SH-SY5Y (cell line): ENCODE data around the gene TANC1.

Experiments used
- GATA2 ChIP-seq: IDR thresholded peaks from 2 replicates; pipeline ENCODE4 v1.6.1; 2011; ENCODE audit warnings: mild to moderate bottlenecking, low read depth, low read length
- GATA3 ChIP-seq: IDR thresholded peaks from 2 replicates; pipeline ENCODE4 v1.6.1; 2011; ENCODE audit warnings: low read depth, mild to moderate bottlenecking, low read length, moderate library complexity

- TF ChIP-seq GATA2 (no peak), GATA3 (no peak)
Measured at GRCh38 chr2:158988501-158988900, 20.1 kb downstream of the TANC1 start.
